IMR-90 (cell line): ENCODE data around the gene EDEM1. TPM values are rescaled to one million over a fixed set of nuclear protein-coding genes. Genes with fewer than 3 reads are reported as not detected.

Experiments used
- ATAC-seq: fragments of 200-7000 bp; cut with Tn5 transposase; 2 replicates; pipeline ENCODE4 v1.9.1; 2020; ENCODE audit warnings: low read depth, mild to moderate bottlenecking, moderate library complexity
- BruUV-seq: library from RNA; stranded (reverse); fragments of 400-500 nt; replicated peaks from 2 replicates; lab custom pipeline; 2021; lab: Mats Ljungman, UMichigan
- CTCF ChIA-PET: fragments of 300-600 bp; formaldehyde crosslinking; extraction: SDS; loops from one replicate; lab custom pipeline; 2021; ENCODE audit warnings: antibody characterized with exemption; lab: Yijun Ruan, JAX
- POLR2A ChIA-PET: fragments of 300-600 bp; sonication (Branson Sonifier 250); formaldehyde crosslinking; loops from one replicate; lab custom pipeline; 2022; ENCODE audit warnings: antibody characterized with exemption; ENCODE audit not compliant: unreplicated experiment; lab: Charles Lee
- DNase-seq: peaks from one replicate; pipeline ENCODE4 v3.0.0; 2013
- H2AFZ ChIP-seq: replicated peaks from 2 replicates; pipeline ENCODE3; 2013; ENCODE audit warnings: low read length, mild to moderate bottlenecking; ENCODE audit not compliant: poor library complexity
- H2AK5ac ChIP-seq: 2 replicates; pipeline ENCODE4 v1.6.1; 2013; ENCODE audit warnings: low read depth, low read length, inconsistent platforms
- H2AK9ac ChIP-seq: replicated peaks from 2 replicates; pipeline ENCODE3; 2013; ENCODE audit warnings: mild to moderate bottlenecking, low read depth, low read length, moderate library complexity; ENCODE audit not compliant: poor library complexity
- H2BK120ac ChIP-seq: 2 replicates; pipeline ENCODE4 v1.6.1; 2013; ENCODE audit warnings: low read depth, low read length, inconsistent platforms
- H2BK15ac ChIP-seq: 3 replicates; pipeline ENCODE4 v1.6.1; 2013; ENCODE audit warnings: low read depth, low read length, inconsistent platforms
- H2BK20ac ChIP-seq: 2 replicates; pipeline ENCODE4 v1.6.1; 2013; ENCODE audit warnings: low read depth, mild to moderate bottlenecking, inconsistent platforms, low read length, moderate library complexity
- H2BK5ac ChIP-seq: 2 replicates; pipeline ENCODE4 v1.6.1; 2013; ENCODE audit warnings: mild to moderate bottlenecking, low read depth, low read length, inconsistent platforms; ENCODE audit not compliant: poor library complexity, severe bottlenecking
- H3K14ac ChIP-seq: replicated peaks from 2 replicates; pipeline ENCODE4 v1.6.1; 2013; ENCODE audit warnings: low read depth, low read length, inconsistent platforms
- H3K18ac ChIP-seq: 2 replicates; pipeline ENCODE4 v1.6.1; 2013; ENCODE audit warnings: low read depth, low read length, control low read depth
- H3K23ac ChIP-seq: 2 replicates; pipeline ENCODE4 v1.6.1; 2013; ENCODE audit warnings: low read depth, low read length, inconsistent platforms
- H3K27ac ChIP-seq: 2 replicates; pipeline ENCODE4 v1.5.1; 2013; ENCODE audit warnings: mild to moderate bottlenecking, control low read depth, low read length; ENCODE audit not compliant: insufficient read depth
- H3K27me3 ChIP-seq: 2 replicates; pipeline ENCODE4 v1.6.1; 2013; ENCODE audit warnings: low read length; ENCODE audit not compliant: control insufficient read depth, insufficient read depth
- H3K36me3 ChIP-seq: 2 replicates; pipeline ENCODE4 v1.6.1; 2013; ENCODE audit warnings: low read length, mixed read lengths; ENCODE audit not compliant: control insufficient read depth, insufficient read depth
- H3K4ac ChIP-seq: 2 replicates; pipeline ENCODE4 v1.6.1; 2013; ENCODE audit warnings: low read depth, low read length, inconsistent platforms
- H3K4me1 ChIP-seq: 2 replicates; pipeline ENCODE4 v1.6.1; 2013; ENCODE audit warnings: low read length, mixed read lengths; ENCODE audit not compliant: control insufficient read depth, insufficient read depth
- H3K4me2 ChIP-seq: 2 replicates; pipeline ENCODE4 v1.6.1; 2013; ENCODE audit warnings: low read depth, mild to moderate bottlenecking, control low read depth, low read length, moderate library complexity
- H3K4me3 ChIP-seq: 2 replicates; pipeline ENCODE4 v1.5.1; 2013; ENCODE audit warnings: low read depth, mild to moderate bottlenecking, control low read depth, low read length, moderate library complexity; ENCODE audit not compliant: insufficient read depth
- H3K56ac ChIP-seq: 2 replicates; pipeline ENCODE4 v1.6.1; 2013; ENCODE audit warnings: low read length, inconsistent platforms; ENCODE audit not compliant: insufficient read depth; ENCODE audit errors: extremely low read depth
- H3K79me1 ChIP-seq, 2 experiments: 2 replicates each; pipeline ENCODE4 v1.6.1; 2013; ENCODE audit warnings: low read length in 2 of 2, inconsistent platforms in 1 of 2, low read depth in 1 of 2
- H3K9ac ChIP-seq: 2 replicates; pipeline ENCODE4 v1.6.1; 2013; ENCODE audit warnings: low read depth, low read length, control low read depth
- H3K9me1 ChIP-seq: 2 replicates; pipeline ENCODE4 v1.6.1; 2013; ENCODE audit warnings: low read length, inconsistent platforms; ENCODE audit not compliant: insufficient read depth
- H3K9me3 ChIP-seq: 2 replicates; pipeline ENCODE4 v1.6.1; 2013; ENCODE audit warnings: low read length; ENCODE audit not compliant: control insufficient read depth, insufficient read depth
- H4K20me1 ChIP-seq: 2 replicates; pipeline ENCODE4 v1.6.1; 2013; ENCODE audit warnings: low read length, inconsistent platforms; ENCODE audit not compliant: insufficient read depth
- H4K5ac ChIP-seq: 2 replicates; pipeline ENCODE4 v1.6.1; 2013; ENCODE audit warnings: mild to moderate bottlenecking, low read depth, low read length, control low read depth
- H4K8ac ChIP-seq, 2 experiments: 2 replicates each; pipeline ENCODE4 v1.6.1; 2013; ENCODE audit warnings: low read depth in 2 of 2, low read length in 2 of 2, control low read depth in 1 of 2, inconsistent platforms in 1 of 2
- H4K91ac ChIP-seq: 2 replicates; pipeline ENCODE4 v1.6.1; 2013; ENCODE audit warnings: low read depth, low read length, inconsistent platforms; ENCODE audit not compliant: insufficient read depth
- MXI1 ChIP-seq: IDR thresholded peaks from 2 replicates; pipeline ENCODE4 v1.6.1; 2012; ENCODE audit warnings: low read depth, mild to moderate bottlenecking, low read length, moderate library complexity, borderline replicate concordance
- WGBS, 2 experiments: methylation state at CpG; one replicate each; pipeline versions ENCODE4 v1.1.5 to v1.1.7; 2013; ENCODE audit warnings: missing lambda C conversion rate in 2 of 2; ENCODE audit not compliant: insufficient read length in 1 of 2; ENCODE audit errors: extremely low coverage in 2 of 2; 5-methylcytosine and 5-hydroxymethylcytosine counted together
- dilution Hi-C: fragments of 300-500 bp; cut with HindIII; formaldehyde crosslinking; loops from one replicate; pipeline ENCODE4 v1.14.3; 2018; ENCODE audit warnings: low sequenced_read_pairs; ENCODE audit not compliant: unreplicated experiment
- in situ Hi-C: fragments of 300-500 bp; cut with MboI; formaldehyde crosslinking; loops from 3 replicates; pipeline ENCODE4 v1.14.3; 2019; ENCODE audit warnings: low sequenced_read_pairs, inconsistent platforms, mixed read lengths
- intact Hi-C: fragments of 100-400 bp; cut with micrococcal nuclease; formaldehyde crosslinking; loops from 2 replicates; pipeline ENCODE4 v1.10.0; 2022
- polyA plus RNA-seq, 3 experiments: library from polyadenylated mRNA; depleted of rRNA; stranded (reverse); fragments of >200 nt; gene quantifications; 2 replicates each; pipeline ENCODE4 v1.2.3, GENCODE V29; 2012; ENCODE audit warnings: low replicate concordance in 1 of 3
- total RNA-seq: library from RNA; depleted of rRNA; stranded (reverse); fragments of >200 nt; gene quantifications from 2 replicates; pipeline ENCODE4 v1.2.3, GENCODE V29; 2012
- TF ChIP-seq, protein P1 (sequence below): fragments of 150-350 bp; IDR thresholded peaks from 2 replicates; pipeline ENCODE4 v1.6.1; 2017; ENCODE audit warnings: mild to moderate bottlenecking, antibody characterized with exemption, low read length, low read depth

EDEM1 gene
- total and polyA plus RNA-seq, 2 of the 4 experiments (the other 2 are of a cell fraction), result 23.5 to 27.0 TPM

- H3K9ac ChIP-seq, result no peak overlapping the region
- H2AK5ac ChIP-seq, result no peak overlapping the region
- H3K56ac ChIP-seq, result no peak overlapping the region
- dilution Hi-C loops, result no loop called here
- no peak overlapping the region for H3K4me2 ChIP-seq
- H4K8ac ChIP-seq, result no peak overlapping the region
- H4K5ac ChIP-seq, result no peak overlapping the region
- no peak overlapping the region for H4K91ac ChIP-seq
- H2AFZ ChIP-seq, result no peak overlapping the region
- DNase-seq, result no peak
- ATAC-seq, result no peak
- no peaks in the 10 kb centered on the region for H3K9me3 ChIP-seq
- H3K36me3 ChIP-seq, result peaks cover 66% of the 10 kb centered on the region
- no peak overlapping the region for H2BK15ac ChIP-seq
- peaks cover under 1% of the 10 kb centered on the region; the same call in 1 of the 2 replicates for H3K4me1 ChIP-seq
- peaks cover 18 to 19% of the 10 kb centered on the region in 2 experiments; a peak in 3 of 4 replicates for H3K79me1 ChIP-seq
- peaks cover 8% of the 10 kb centered on the region; the same call in 1 of the 2 replicates for H3K9me1 ChIP-seq
- H2BK120ac ChIP-seq, result no peak overlapping the region
- no peak overlapping the region for H3K27ac ChIP-seq
- H4K20me1 ChIP-seq, result 0 out of 2 replicates have a peak, but pooled peaks cover 2% of the 10 kb centered on the region
- intact Hi-C loops, result no loop called here
- WGBS, 2 experiments, result 93% methylated on average over 3 of the region's 9 CpGs; no CpG with 5 or more reads in 1 of the 2 experiments
- POLR2A ChIA-PET, result no interaction called here
- H2BK20ac ChIP-seq, result no peak overlapping the region
- TF ChIP-seq, protein P1, sequence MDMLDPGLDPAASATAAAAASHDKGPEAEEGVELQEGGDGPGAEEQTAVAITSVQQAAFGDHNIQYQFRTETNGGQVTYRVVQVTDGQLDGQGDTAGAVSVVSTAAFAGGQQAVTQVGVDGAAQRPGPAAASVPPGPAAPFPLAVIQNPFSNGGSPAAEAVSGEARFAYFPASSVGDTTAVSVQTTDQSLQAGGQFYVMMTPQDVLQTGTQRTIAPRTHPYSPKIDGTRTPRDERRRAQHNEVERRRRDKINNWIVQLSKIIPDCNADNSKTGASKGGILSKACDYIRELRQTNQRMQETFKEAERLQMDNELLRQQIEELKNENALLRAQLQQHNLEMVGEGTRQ, result no peak
- TF ChIP-seq MXI1, result no peak
- in situ Hi-C loops, result no loop called here
- no peak overlapping the region for H3K4me3 ChIP-seq
- H2AK9ac ChIP-seq, result no peak overlapping the region
- H3K27me3 ChIP-seq, result no peaks in the 10 kb centered on the region
- no peak overlapping the region for H3K14ac ChIP-seq
- no peak overlapping the region for H3K18ac ChIP-seq
- BruUV-seq, result no TSS peak
- CTCF ChIA-PET, result no interaction called here
- no peak overlapping the region for H3K23ac ChIP-seq
- no peak overlapping the region for H2BK5ac ChIP-seq
- H3K4ac ChIP-seq, result no peak overlapping the region
These were observed 25.4 kb downstream of the EDEM1 start for GRCh38 chr3:5212628-5213573.
